HT1080 (cell line): ENCODE measurements around the gene ADAM12. TPM values are rescaled to one million over a fixed set of nuclear protein-coding genes. Genes with fewer than 3 reads are reported as not detected.
"Not testable (repeated sequence)": the region's sequence is repeated elsewhere in the genome, so short reads cannot be mapped to it uniquely, and the experiment has no call there.

Experiments
- DNase-seq: peaks from one replicate; pipeline ENCODE4 v3.0.0-alpha.2; 2015; ENCODE audit warnings: low read depth
- total RNA-seq: library from RNA; depleted of rRNA; stranded (reverse); fragments of >200 nt; shearing (Covaris generic); gene quantifications from 2 replicates; pipeline ENCODE4 v1.2.3, GENCODE V29; 2014

Gene ADAM12
- total RNA-seq, 1 experiment from 2014 or later: 0.50 TPM

GRCh38 chr10:126185676-126186447, 202.4 kb downstream of the ADAM12 start:
- DNase-seq: no peak

- DNase-seq: no peak
Measured at GRCh38 chr10:126181626-126182025, 206.7 kb downstream of the ADAM12 start.

- no peak for DNase-seq
Measured at GRCh38 chr10:126179637-126180036, 208.6 kb downstream of the ADAM12 start.

DNA sequence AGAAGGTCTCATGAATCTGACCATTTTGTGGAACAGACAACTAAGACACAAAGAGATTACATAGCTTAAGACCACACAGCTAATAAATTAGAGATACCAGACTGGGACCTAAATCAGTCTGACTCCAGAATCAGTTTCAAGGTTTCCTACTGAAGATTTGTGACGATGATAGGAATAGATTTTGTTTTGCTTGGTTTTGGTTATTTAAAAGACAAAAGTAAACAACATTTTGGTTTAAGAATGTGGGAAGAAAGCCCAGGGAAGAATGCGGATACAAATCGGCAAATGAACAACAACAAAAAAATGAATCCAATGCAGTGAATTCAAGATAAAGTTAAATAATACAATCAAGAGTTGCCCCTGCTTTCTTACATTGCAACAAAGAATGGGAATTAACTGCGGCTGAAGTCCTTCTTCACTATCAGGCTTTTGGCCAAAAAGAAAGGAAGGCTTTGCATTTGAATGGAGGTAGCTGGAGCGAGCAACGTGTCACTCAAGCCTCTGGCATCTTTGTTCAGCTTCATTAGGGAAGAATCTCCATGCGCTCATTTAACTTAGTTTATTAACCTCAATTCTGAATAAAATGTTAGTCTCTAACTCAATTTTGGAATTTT, 210.8 kb downstream of the ADAM12 start:
- DNase-seq: no peak

DNA sequence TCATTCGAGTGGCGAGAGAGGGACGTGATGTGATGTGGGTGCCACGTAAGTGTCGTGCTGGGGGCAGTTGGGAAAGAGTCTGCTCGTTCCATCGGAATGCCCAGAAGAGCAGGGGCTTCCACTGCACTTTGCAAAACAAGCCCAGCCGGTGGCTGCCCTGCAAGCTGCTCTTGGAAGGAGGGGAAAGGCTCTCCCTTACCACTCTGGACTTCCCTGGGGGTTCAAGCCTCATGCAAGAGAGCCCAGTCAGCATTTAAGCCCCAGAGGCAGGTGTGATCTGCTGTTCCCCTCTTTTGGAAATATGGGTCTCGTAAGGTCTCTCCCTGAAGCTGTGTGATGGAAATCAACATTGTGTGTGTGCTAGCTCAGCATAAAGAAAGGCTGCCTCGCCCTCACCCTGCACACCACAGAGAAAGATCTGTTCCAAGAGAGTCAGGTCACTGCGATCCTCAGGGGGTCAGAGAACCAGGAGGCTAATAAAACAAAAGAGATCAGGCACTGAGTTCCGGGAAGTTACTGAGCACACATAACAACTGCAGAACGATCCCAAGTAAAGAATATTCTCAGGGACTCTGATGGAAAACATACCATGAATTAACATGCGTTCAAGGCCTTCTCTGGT, 212.5 kb downstream of the ADAM12 start:
- DNase-seq: no peak

GRCh38 chr10:126172755-126173154, 215.5 kb downstream of the ADAM12 start:
- not testable (repeated sequence) for DNase-seq

GRCh38 chr10:126171555-126171954, 216.7 kb downstream of the ADAM12 start:
- peak; percentile 59 for DNase-seq

DNA sequence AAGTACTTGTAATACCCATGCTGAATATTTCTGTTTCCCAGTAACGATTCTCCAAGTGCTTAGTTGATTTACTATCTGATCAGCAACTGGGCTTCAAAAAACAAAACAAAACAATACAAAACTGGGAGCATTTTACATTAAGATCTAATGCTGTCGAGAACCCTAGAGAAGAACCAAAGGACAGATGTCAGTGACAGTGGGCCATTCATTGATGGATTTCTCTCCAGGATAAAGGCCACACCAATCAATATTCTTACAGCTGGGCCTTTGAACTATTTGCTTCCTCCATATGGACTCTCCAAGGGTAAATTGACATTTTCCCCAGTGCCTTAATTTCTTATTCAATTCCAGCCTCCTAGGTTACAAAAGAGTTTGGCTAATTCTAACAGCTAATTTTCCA, 217.5 kb downstream of the ADAM12 start:
- DNase-seq: no peak

GRCh38 chr10:126170371-126170770, 217.9 kb downstream of the ADAM12 start:
- no peak for DNase-seq

DNA sequence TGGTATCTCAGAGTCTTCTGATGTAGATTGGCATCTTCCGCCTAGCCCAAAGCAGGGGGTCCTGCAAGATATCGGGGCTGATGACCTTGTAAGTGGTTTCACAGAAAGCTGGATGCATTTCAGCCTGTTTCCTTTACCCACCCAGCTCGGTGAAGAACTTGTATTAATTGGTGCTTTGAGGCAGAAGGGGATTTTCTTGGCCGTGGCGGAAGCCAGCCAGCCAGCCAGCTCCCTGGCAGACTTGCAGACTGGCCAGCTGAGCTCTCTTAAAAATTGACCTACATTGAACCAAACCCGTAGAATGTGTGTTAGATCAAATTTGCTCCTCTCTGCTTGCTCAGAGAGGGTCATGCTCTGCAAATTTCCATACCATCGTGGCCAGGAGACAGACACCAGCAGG, 218.4 kb downstream of the ADAM12 start:
- no peak for DNase-seq

DNA sequence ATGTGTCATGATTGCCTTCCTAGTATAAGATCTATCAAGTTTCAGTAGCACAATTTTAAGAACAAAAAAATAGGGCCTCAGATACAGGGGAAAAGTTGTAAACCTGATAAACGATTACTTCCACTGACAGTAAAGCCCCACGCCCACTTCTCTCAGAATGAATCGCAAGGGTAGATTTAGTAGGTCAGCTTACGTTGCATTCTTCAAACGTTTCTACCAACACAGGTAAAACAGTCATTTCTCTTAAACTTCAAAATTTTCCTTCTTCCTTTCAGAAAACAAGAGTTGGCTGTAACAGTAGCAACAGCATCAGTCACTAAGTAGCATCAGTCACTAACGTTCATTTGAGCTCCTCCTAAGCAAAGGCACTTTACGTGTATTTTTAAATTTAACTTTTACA, 221.5 kb downstream of the ADAM12 start:
- no peak for DNase-seq

DNA sequence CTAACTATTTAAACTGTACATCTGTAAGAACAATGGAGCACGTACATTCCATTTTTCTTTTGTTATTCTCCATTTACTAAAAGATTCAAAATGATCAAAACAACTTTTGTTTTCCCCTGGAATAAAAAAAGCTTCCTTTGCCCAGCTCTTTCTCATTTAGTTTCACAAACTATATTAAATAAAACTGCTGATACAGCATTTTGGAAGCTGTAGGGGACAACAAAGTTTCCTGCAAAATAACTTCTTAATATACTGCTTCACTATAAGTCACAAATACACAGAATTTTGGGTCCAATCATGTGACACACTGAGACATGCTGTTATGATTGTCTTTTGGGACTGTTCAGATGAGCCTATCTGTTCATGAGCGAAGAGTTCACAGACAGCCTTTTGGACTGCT, 222.4 kb downstream of the ADAM12 start:
- DNase-seq: no peak

GRCh38 chr10:126163506-126163905, 224.8 kb downstream of the ADAM12 start:
- DNase-seq: no peak

- no peak for DNase-seq
Measured at GRCh38 chr10:126161691-126162090, 226.6 kb downstream of the ADAM12 start.

DNA sequence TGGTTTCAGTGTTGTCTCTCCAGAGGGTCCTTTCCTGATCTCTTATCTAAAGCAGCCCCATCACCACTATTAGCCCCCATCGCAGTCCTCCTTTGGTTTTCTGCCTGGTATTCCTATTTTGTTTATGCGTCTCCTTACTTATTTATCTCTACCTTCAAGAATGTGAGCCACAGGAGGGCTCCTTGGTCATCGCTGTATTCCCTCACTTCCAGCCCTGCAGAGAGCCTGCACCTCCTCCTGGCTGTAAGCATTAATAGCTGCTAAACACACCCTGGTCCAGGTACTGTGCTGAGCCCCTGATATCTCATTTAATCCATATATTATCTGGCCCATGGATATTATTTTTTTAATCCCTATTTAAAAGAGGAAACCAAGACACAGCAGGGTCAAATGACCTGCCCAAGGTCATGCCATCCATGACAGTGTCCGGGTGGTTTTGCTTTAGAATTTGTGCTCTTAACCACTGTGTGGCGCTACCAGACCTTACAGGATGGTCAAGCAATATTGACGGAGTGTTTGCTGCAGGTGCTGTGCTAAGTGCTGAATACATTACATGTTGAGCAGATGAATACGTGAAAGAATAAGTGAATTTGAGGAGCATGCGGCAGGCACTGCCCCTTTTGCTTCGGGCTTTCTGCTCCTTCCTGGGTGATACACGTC, 227.2 kb downstream of the ADAM12 start:
- DNase-seq: peak; percentile 30

DNA sequence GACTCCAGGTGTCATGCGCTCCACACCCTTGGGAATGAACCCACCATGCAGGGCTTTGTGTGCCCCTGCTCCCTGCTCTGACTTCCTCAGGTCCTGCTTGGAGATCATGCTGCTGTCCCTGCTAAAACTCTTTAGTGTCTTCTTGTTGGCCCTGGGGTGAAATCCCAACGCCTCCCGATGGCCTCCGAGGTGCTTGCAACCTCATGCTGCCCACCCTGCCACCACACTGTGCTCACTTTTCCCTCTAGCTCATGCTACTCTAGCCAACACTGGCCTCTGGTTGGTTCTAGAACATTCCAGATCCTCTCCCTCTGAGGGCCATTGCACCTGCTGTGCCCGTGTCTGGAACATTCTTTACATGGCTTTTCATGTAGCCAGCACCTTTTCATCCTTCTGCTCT, 227.7 kb downstream of the ADAM12 start:
- no peak for DNase-seq

DNA sequence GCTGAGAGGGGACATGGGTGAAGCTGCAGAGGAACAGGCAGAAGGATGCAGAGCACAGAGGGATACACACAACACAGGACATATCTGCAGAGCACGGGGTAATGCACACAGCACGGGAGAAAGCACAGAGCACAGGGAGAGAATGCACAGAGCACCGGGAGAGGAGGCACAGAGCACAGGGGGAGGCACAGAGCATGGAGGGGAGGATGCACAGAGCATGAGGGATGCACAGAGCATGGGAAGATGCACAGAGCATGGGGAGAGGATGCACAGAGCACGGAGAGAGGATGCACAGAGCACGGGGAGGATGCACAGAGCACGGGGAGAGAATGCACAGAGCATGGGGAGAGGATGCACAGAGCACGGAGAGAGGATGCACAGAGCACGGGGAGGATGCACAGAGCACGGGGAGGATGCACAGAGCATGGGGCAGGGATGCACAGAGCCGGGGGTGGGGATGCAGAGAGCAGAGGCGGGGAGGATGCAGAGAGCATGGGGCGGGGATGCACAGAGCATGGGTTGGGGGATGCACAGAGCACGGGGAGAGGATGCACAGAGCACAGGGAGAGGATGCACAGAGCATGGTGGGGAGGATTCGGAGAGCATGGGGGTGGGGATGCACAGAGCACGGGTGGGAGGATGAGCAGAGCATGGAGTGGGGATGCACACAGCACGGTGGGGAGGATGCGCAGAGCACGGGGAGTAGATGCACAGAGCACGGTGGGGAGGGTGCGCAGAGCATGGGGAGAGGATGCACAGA, 230.0 kb downstream of the ADAM12 start:
- DNase-seq: no peak

GRCh38 chr10:126157189-126157588, 231.1 kb downstream of the ADAM12 start:
- no peak for DNase-seq

GRCh38 chr10:126156503-126156902, 231.8 kb downstream of the ADAM12 start:
- DNase-seq: no peak

GRCh38 chr10:126156012-126156411, 232.3 kb downstream of the ADAM12 start:
- no peak for DNase-seq

- no peak for DNase-seq
Measured at GRCh38 chr10:126155528-126155927, 232.7 kb downstream of the ADAM12 start.
